GM12878 (cell line): ENCODE results near the gene ATF7IP.
"Not testable (repeated sequence)": the region's sequence is repeated elsewhere in the genome, so short reads cannot be mapped to it uniquely, and the experiment has no call there.

ENCODE experiments used
- CHD4 ChIP-seq: fragments of 200-600 bp; sonication (generic); IDR thresholded peaks from 2 replicates; pipeline ENCODE4 v1.6.1; 2016; ENCODE audit warnings: mild to moderate bottlenecking
- PML ChIP-seq: IDR thresholded peaks from 2 replicates; pipeline ENCODE4 v1.6.1; 2012; ENCODE audit warnings: low read length, inconsistent platforms
- TF ChIP-seq, protein P1 (sequence below), 3 experiments: IDR thresholded peaks in 2 of 3; conservative IDR thresholded peaks in 1 of 3; 2 replicates each; pipeline ENCODE4 v1.5.1; 2011; ENCODE audit warnings: low read depth in 3 of 3, low read length in 3 of 3, mild to moderate bottlenecking in 3 of 3, control low read depth in 2 of 3, moderate library complexity in 2 of 3, inconsistent platforms in 1 of 3, mixed read lengths in 1 of 3; ENCODE audit not compliant: control insufficient read depth in 2 of 3, insufficient read depth in 1 of 3; ENCODE audit errors: extremely low read depth in 1 of 3

DNA sequence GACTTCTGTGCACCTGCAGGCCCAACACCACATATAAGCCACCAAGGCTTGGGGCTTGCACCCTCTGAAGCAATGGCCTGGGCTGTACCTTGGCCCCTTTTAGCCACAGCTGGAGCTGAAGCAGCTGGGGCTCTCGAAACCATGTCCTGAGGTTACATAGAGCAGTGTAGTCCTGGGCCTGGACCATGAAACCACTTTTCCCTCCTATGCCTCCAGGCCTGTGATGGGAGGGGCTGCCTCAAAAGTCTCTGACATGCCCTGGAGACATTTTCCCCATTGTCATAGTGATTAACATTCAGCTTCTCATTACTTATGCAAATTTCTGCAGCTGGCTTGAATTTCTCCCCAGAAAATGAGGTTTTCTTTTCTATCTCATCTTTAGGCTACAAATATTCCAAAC, 13.4 kb upstream of the ATF7IP start:
- TF ChIP-seq, protein P1, sequence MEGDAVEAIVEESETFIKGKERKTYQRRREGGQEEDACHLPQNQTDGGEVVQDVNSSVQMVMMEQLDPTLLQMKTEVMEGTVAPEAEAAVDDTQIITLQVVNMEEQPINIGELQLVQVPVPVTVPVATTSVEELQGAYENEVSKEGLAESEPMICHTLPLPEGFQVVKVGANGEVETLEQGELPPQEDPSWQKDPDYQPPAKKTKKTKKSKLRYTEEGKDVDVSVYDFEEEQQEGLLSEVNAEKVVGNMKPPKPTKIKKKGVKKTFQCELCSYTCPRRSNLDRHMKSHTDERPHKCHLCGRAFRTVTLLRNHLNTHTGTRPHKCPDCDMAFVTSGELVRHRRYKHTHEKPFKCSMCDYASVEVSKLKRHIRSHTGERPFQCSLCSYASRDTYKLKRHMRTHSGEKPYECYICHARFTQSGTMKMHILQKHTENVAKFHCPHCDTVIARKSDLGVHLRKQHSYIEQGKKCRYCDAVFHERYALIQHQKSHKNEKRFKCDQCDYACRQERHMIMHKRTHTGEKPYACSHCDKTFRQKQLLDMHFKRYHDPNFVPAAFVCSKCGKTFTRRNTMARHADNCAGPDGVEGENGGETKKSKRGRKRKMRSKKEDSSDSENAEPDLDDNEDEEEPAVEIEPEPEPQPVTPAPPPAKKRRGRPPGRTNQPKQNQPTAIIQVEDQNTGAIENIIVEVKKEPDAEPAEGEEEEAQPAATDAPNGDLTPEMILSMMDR (IDR thresholded peaks at IDR 0.05 in 2 of 3, conservative IDR thresholded peaks at IDR 0.05 in 1 of 3; ENCODE audit: control insufficient read depth in 2 of 3, extremely low read depth in 1 of 3, insufficient read depth in 1 of 3, low read depth in 3 of 3, low read length in 3 of 3) = not testable (repeated sequence)
- not testable (repeated sequence) for TF ChIP-seq PML, CHD4
